IMR-90 (cell line): Measurements from ENCODE around the gene PCDHGC5. TPM values are rescaled to one million over a fixed set of nuclear protein-coding genes. Genes with fewer than 3 reads are reported as not detected.

Experiments
- ATAC-seq: fragments of 200-7000 bp; cut with Tn5 transposase; 2 replicates; pipeline ENCODE4 v1.9.1; 2020; ENCODE audit warnings: low read depth, mild to moderate bottlenecking, moderate library complexity
- BruUV-seq: library from RNA; stranded (reverse); fragments of 400-500 nt; replicated peaks from 2 replicates; lab custom pipeline; 2021; lab: Mats Ljungman, UMichigan
- CTCF ChIA-PET: fragments of 300-600 bp; formaldehyde crosslinking; extraction: SDS; loops from one replicate; lab custom pipeline; 2021; ENCODE audit warnings: antibody characterized with exemption; lab: Yijun Ruan, JAX
- POLR2A ChIA-PET: fragments of 300-600 bp; sonication (Branson Sonifier 250); formaldehyde crosslinking; loops from one replicate; lab custom pipeline; 2022; ENCODE audit warnings: antibody characterized with exemption; ENCODE audit not compliant: unreplicated experiment; lab: Charles Lee
- DNase-seq: peaks from one replicate; pipeline ENCODE4 v3.0.0; 2013
- H2AFZ ChIP-seq: replicated peaks from 2 replicates; pipeline ENCODE3; 2013; ENCODE audit warnings: low read length, mild to moderate bottlenecking; ENCODE audit not compliant: poor library complexity
- H2AK5ac ChIP-seq: 2 replicates; pipeline ENCODE4 v1.6.1; 2013; ENCODE audit warnings: low read depth, low read length, inconsistent platforms
- H2AK9ac ChIP-seq: replicated peaks from 2 replicates; pipeline ENCODE3; 2013; ENCODE audit warnings: mild to moderate bottlenecking, low read depth, low read length, moderate library complexity; ENCODE audit not compliant: poor library complexity
- H2BK120ac ChIP-seq: 2 replicates; pipeline ENCODE4 v1.6.1; 2013; ENCODE audit warnings: low read depth, low read length, inconsistent platforms
- H2BK15ac ChIP-seq: 3 replicates; pipeline ENCODE4 v1.6.1; 2013; ENCODE audit warnings: low read depth, low read length, inconsistent platforms
- H2BK20ac ChIP-seq: 2 replicates; pipeline ENCODE4 v1.6.1; 2013; ENCODE audit warnings: low read depth, mild to moderate bottlenecking, inconsistent platforms, low read length, moderate library complexity
- H2BK5ac ChIP-seq: 2 replicates; pipeline ENCODE4 v1.6.1; 2013; ENCODE audit warnings: mild to moderate bottlenecking, low read depth, low read length, inconsistent platforms; ENCODE audit not compliant: poor library complexity, severe bottlenecking
- H3K14ac ChIP-seq: replicated peaks from 2 replicates; pipeline ENCODE4 v1.6.1; 2013; ENCODE audit warnings: low read depth, low read length, inconsistent platforms
- H3K18ac ChIP-seq: 2 replicates; pipeline ENCODE4 v1.6.1; 2013; ENCODE audit warnings: low read depth, low read length, control low read depth
- H3K23ac ChIP-seq: 2 replicates; pipeline ENCODE4 v1.6.1; 2013; ENCODE audit warnings: low read depth, low read length, inconsistent platforms
- H3K27ac ChIP-seq: 2 replicates; pipeline ENCODE4 v1.5.1; 2013; ENCODE audit warnings: mild to moderate bottlenecking, control low read depth, low read length; ENCODE audit not compliant: insufficient read depth
- H3K27me3 ChIP-seq: 2 replicates; pipeline ENCODE4 v1.6.1; 2013; ENCODE audit warnings: low read length; ENCODE audit not compliant: control insufficient read depth, insufficient read depth
- H3K36me3 ChIP-seq: 2 replicates; pipeline ENCODE4 v1.6.1; 2013; ENCODE audit warnings: low read length, mixed read lengths; ENCODE audit not compliant: control insufficient read depth, insufficient read depth
- H3K4ac ChIP-seq: 2 replicates; pipeline ENCODE4 v1.6.1; 2013; ENCODE audit warnings: low read depth, low read length, inconsistent platforms
- H3K4me1 ChIP-seq: 2 replicates; pipeline ENCODE4 v1.6.1; 2013; ENCODE audit warnings: low read length, mixed read lengths; ENCODE audit not compliant: control insufficient read depth, insufficient read depth
- H3K4me2 ChIP-seq: 2 replicates; pipeline ENCODE4 v1.6.1; 2013; ENCODE audit warnings: low read depth, mild to moderate bottlenecking, control low read depth, low read length, moderate library complexity
- H3K4me3 ChIP-seq: 2 replicates; pipeline ENCODE4 v1.5.1; 2013; ENCODE audit warnings: low read depth, mild to moderate bottlenecking, control low read depth, low read length, moderate library complexity; ENCODE audit not compliant: insufficient read depth
- H3K56ac ChIP-seq: 2 replicates; pipeline ENCODE4 v1.6.1; 2013; ENCODE audit warnings: low read length, inconsistent platforms; ENCODE audit not compliant: insufficient read depth; ENCODE audit errors: extremely low read depth
- H3K79me1 ChIP-seq, 2 experiments: 2 replicates each; pipeline ENCODE4 v1.6.1; 2013; ENCODE audit warnings: low read length in 2 of 2, inconsistent platforms in 1 of 2, low read depth in 1 of 2
- H3K9ac ChIP-seq: 2 replicates; pipeline ENCODE4 v1.6.1; 2013; ENCODE audit warnings: low read depth, low read length, control low read depth
- H3K9me1 ChIP-seq: 2 replicates; pipeline ENCODE4 v1.6.1; 2013; ENCODE audit warnings: low read length, inconsistent platforms; ENCODE audit not compliant: insufficient read depth
- H3K9me3 ChIP-seq: 2 replicates; pipeline ENCODE4 v1.6.1; 2013; ENCODE audit warnings: low read length; ENCODE audit not compliant: control insufficient read depth, insufficient read depth
- H4K20me1 ChIP-seq: 2 replicates; pipeline ENCODE4 v1.6.1; 2013; ENCODE audit warnings: low read length, inconsistent platforms; ENCODE audit not compliant: insufficient read depth
- H4K5ac ChIP-seq: 2 replicates; pipeline ENCODE4 v1.6.1; 2013; ENCODE audit warnings: mild to moderate bottlenecking, low read depth, low read length, control low read depth
- H4K8ac ChIP-seq, 2 experiments: 2 replicates each; pipeline ENCODE4 v1.6.1; 2013; ENCODE audit warnings: low read depth in 2 of 2, low read length in 2 of 2, control low read depth in 1 of 2, inconsistent platforms in 1 of 2
- H4K91ac ChIP-seq: 2 replicates; pipeline ENCODE4 v1.6.1; 2013; ENCODE audit warnings: low read depth, low read length, inconsistent platforms; ENCODE audit not compliant: insufficient read depth
- BHLHE40 ChIP-seq: fragments of 150-350 bp; IDR thresholded peaks from 2 replicates; pipeline ENCODE4 v1.6.1; 2016; ENCODE audit warnings: mild to moderate bottlenecking, low read depth, low read length
- CEBPB ChIP-seq: IDR thresholded peaks from 2 replicates; pipeline ENCODE4 v1.6.1; 2012; ENCODE audit warnings: low read depth, low read length, improper control_type of control experiment
- CHD1 ChIP-seq: IDR thresholded peaks from 2 replicates; pipeline ENCODE4 v1.6.1; 2012; ENCODE audit warnings: low read depth, low read length, improper control_type of control experiment
- CTCF ChIP-seq: conservative IDR thresholded peaks from 2 replicates; pipeline ENCODE4 v1.5.1; 2012; ENCODE audit warnings: mild to moderate bottlenecking, low read depth, low read length, improper control_type of control experiment
- ELK1 ChIP-seq: fragments of 150-350 bp; IDR thresholded peaks from 2 replicates; pipeline ENCODE4 v1.6.1; 2016; ENCODE audit warnings: low read depth, mild to moderate bottlenecking, low read length, moderate library complexity, borderline replicate concordance
- FOS ChIP-seq: fragments of 150-350 bp; IDR thresholded peaks from 2 replicates; pipeline ENCODE4 v1.6.1; 2016; ENCODE audit warnings: low read depth, low read length
- MAFK ChIP-seq: IDR thresholded peaks from 2 replicates; pipeline ENCODE4 v1.6.1; 2012; ENCODE audit warnings: low read depth, low read length, improper control_type of control experiment
- MAZ ChIP-seq: IDR thresholded peaks from 2 replicates; pipeline ENCODE4 v1.6.1; 2012; ENCODE audit warnings: low read depth, mild to moderate bottlenecking, low read length, improper control_type of control experiment, moderate library complexity, borderline replicate concordance
- MXI1 ChIP-seq: IDR thresholded peaks from 2 replicates; pipeline ENCODE4 v1.6.1; 2012; ENCODE audit warnings: low read depth, mild to moderate bottlenecking, low read length, moderate library complexity, borderline replicate concordance
- NFE2L2 ChIP-seq: fragments of 150-350 bp; IDR thresholded peaks from 2 replicates; pipeline ENCODE4 v1.6.1; 2016; ENCODE audit warnings: low read depth, mild to moderate bottlenecking, low read length
- POLR2A ChIP-seq: IDR thresholded peaks from 2 replicates; pipeline ENCODE4 v1.6.1; 2012; ENCODE audit warnings: mild to moderate bottlenecking, low read depth, low read length
- RAD21 ChIP-seq: IDR thresholded peaks from 2 replicates; pipeline ENCODE4 v1.6.1; 2012; ENCODE audit warnings: low read length, improper control_type of control experiment
- RCOR1 ChIP-seq: IDR thresholded peaks from 2 replicates; pipeline ENCODE4 v1.6.1; 2012; ENCODE audit warnings: mild to moderate bottlenecking, low read length, improper control_type of control experiment; ENCODE audit not compliant: insufficient replicate concordance
- RFX5 ChIP-seq: IDR thresholded peaks from 2 replicates; pipeline ENCODE4 v1.8.0; 2012; ENCODE audit warnings: low read depth, mild to moderate bottlenecking, low read length, moderate library complexity
- SMC3 ChIP-seq: fragments of 150-350 bp; IDR thresholded peaks from 2 replicates; pipeline ENCODE4 v1.6.1; 2016; ENCODE audit warnings: low read depth, mild to moderate bottlenecking, antibody characterized with exemption, low read length, moderate library complexity
- USF2 ChIP-seq: fragments of 150-350 bp; IDR thresholded peaks from 2 replicates; pipeline ENCODE4 v1.6.1; 2017; ENCODE audit warnings: mild to moderate bottlenecking, antibody characterized with exemption, low read length, low read depth
- WGBS, 2 experiments: methylation state at CpG; one replicate each; pipeline versions ENCODE4 v1.1.5 to v1.1.7; 2013; ENCODE audit warnings: missing lambda C conversion rate in 2 of 2; ENCODE audit not compliant: insufficient read length in 1 of 2; ENCODE audit errors: extremely low coverage in 2 of 2; 5-methylcytosine and 5-hydroxymethylcytosine counted together
- dilution Hi-C: fragments of 300-500 bp; cut with HindIII; formaldehyde crosslinking; loops from one replicate; pipeline ENCODE4 v1.14.3; 2018; ENCODE audit warnings: low sequenced_read_pairs; ENCODE audit not compliant: unreplicated experiment
- in situ Hi-C: fragments of 300-500 bp; cut with MboI; formaldehyde crosslinking; loops from 3 replicates; pipeline ENCODE4 v1.14.3; 2019; ENCODE audit warnings: low sequenced_read_pairs, inconsistent platforms, mixed read lengths
- intact Hi-C: fragments of 100-400 bp; cut with micrococcal nuclease; formaldehyde crosslinking; loops from 2 replicates; pipeline ENCODE4 v1.10.0; 2022
- polyA plus RNA-seq, 3 experiments: library from polyadenylated mRNA; depleted of rRNA; stranded (reverse); fragments of >200 nt; gene quantifications; 2 replicates each; pipeline ENCODE4 v1.2.3, GENCODE V29; 2012; ENCODE audit warnings: low replicate concordance in 1 of 3
- total RNA-seq: library from RNA; depleted of rRNA; stranded (reverse); fragments of >200 nt; gene quantifications from 2 replicates; pipeline ENCODE4 v1.2.3, GENCODE V29; 2012

PCDHGC5 gene
- total and polyA plus RNA-seq, 2 of the 4 experiments (the other 2 are of a cell fraction) = 2.9 to 3.8 TPM

- no peaks in the 10 kb centered on the region; the same call in 1 of the 2 replicates for H3K9me1 ChIP-seq
- no peak overlapping the region for H4K91ac ChIP-seq
- no peaks in the 10 kb centered on the region for H3K27me3 ChIP-seq
- H3K9me3 ChIP-seq = no peaks in the 10 kb centered on the region
- no peak overlapping the region for H4K5ac ChIP-seq
- H3K14ac ChIP-seq = no peak overlapping the region
- in situ Hi-C loops = no loop called here
- H3K4ac ChIP-seq = no peak overlapping the region
- H4K8ac ChIP-seq = no peak overlapping the region
- H3K36me3 ChIP-seq = peaks cover 35% of the 10 kb centered on the region
- no peak overlapping the region for H3K18ac ChIP-seq
- no peak overlapping the region for H2BK20ac ChIP-seq
- H2BK120ac ChIP-seq = no peak overlapping the region
- CTCF ChIA-PET = no interaction called here
- dilution Hi-C loops = no loop called here
- no TSS peak for BruUV-seq
- no peak overlapping the region for H2BK15ac ChIP-seq
- no peak overlapping the region for H2BK5ac ChIP-seq
- H3K23ac ChIP-seq = no peak overlapping the region
- no peak for DNase-seq
- POLR2A ChIA-PET = no interaction called here
- peaks cover 9 to 13% of the 10 kb centered on the region in 2 experiments; a peak in 3 of 4 replicates for H3K79me1 ChIP-seq
- no peak overlapping the region for H2AK9ac ChIP-seq
- peaks cover 2% of the 10 kb centered on the region for H3K4me1 ChIP-seq
- intact Hi-C loops = no loop called here
- TF ChIP-seq NFE2L2 (no peak), MXI1 (no peak), BHLHE40 (no peak), MAZ (no peak), FOS (no peak), RAD21 (no peak), ELK1 (no peak), SMC3 (no peak), RCOR1 (no peak), RFX5 (no peak), CTCF (no peak), CEBPB (no peak), POLR2A (no peak), CHD1 (no peak), USF2 (no peak), MAFK (no peak)
- H4K20me1 ChIP-seq = peaks cover 4% of the 10 kb centered on the region; the same call in 1 of the 2 replicates
- no peak overlapping the region for H3K56ac ChIP-seq
- H2AFZ ChIP-seq = no peak overlapping the region
- H3K9ac ChIP-seq = no peak overlapping the region
- no peak for ATAC-seq
- H2AK5ac ChIP-seq = no peak overlapping the region
- H3K4me3 ChIP-seq = no peak overlapping the region
- WGBS, 2 experiments = 100% methylated on average over 1 of the region's 7 CpGs; no CpG with 5 or more reads in 1 of the 2 experiments
- no peak overlapping the region for H3K27ac ChIP-seq
- no peak overlapping the region for H3K4me2 ChIP-seq
Measured at GRCh38 chr5:141501761-141502160, 12.9 kb downstream of the PCDHGC5 start.
